ENCODE measurements around the gene SRBD1. TPM values are rescaled to one million over a fixed set of nuclear protein-coding genes. Genes with fewer than 3 reads are reported as not detected.

The SRBD1 gene
- total RNA-seq, 3 donors from 2014 or later = 21.1 to 30.2 (median 21.9) TPM

DNA sequence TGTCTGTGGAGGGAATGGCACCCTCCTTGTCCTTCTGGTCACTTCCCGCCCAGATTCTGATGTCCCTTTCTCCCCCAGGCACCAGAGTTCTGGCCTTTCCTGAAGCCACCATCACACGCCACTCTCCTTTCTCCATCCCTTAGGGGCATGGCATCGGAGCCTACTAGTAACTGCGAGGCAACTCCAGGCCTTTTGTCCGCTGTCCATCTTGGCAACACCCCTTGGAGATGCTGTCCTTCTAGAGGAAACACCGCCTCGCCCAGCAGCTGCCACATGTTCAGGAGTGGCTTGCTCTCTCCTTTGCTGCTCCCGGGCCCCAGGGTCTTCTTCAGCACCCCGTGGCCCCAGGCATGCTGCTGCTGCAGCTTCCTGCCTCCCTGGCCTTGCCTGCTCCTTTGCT, 267.0 kb downstream of the SRBD1 start:
- Histone ChIP-seq H3K4me1 (no peaks in the 10 kb centered on the region), H3K36me3 (no peaks in the 10 kb centered on the region), H3K9me3 (no peaks in the 10 kb centered on the region), H3K27ac (no peak overlapping the region), H3K27me3 (no peaks in the 10 kb centered on the region), H3K4me3 (no peak overlapping the region)
- TF ChIP-seq, protein P1, sequence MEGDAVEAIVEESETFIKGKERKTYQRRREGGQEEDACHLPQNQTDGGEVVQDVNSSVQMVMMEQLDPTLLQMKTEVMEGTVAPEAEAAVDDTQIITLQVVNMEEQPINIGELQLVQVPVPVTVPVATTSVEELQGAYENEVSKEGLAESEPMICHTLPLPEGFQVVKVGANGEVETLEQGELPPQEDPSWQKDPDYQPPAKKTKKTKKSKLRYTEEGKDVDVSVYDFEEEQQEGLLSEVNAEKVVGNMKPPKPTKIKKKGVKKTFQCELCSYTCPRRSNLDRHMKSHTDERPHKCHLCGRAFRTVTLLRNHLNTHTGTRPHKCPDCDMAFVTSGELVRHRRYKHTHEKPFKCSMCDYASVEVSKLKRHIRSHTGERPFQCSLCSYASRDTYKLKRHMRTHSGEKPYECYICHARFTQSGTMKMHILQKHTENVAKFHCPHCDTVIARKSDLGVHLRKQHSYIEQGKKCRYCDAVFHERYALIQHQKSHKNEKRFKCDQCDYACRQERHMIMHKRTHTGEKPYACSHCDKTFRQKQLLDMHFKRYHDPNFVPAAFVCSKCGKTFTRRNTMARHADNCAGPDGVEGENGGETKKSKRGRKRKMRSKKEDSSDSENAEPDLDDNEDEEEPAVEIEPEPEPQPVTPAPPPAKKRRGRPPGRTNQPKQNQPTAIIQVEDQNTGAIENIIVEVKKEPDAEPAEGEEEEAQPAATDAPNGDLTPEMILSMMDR (IDR thresholded peaks at IDR 0.05) = no peak
- no peak for TF ChIP-seq POLR2AphosphoS5 (IDR thresholded peaks at IDR 0.05)
- TF ChIP-seq POLR2A (IDR thresholded peaks at IDR 0.05) = no peak
- intact Hi-C loops (cut with DNase I; ENCODE audit: low total_unique reads) = no loop called here
- no peak for DNase-seq (ENCODE audit: low spot score in 2 of 2)

DNA sequence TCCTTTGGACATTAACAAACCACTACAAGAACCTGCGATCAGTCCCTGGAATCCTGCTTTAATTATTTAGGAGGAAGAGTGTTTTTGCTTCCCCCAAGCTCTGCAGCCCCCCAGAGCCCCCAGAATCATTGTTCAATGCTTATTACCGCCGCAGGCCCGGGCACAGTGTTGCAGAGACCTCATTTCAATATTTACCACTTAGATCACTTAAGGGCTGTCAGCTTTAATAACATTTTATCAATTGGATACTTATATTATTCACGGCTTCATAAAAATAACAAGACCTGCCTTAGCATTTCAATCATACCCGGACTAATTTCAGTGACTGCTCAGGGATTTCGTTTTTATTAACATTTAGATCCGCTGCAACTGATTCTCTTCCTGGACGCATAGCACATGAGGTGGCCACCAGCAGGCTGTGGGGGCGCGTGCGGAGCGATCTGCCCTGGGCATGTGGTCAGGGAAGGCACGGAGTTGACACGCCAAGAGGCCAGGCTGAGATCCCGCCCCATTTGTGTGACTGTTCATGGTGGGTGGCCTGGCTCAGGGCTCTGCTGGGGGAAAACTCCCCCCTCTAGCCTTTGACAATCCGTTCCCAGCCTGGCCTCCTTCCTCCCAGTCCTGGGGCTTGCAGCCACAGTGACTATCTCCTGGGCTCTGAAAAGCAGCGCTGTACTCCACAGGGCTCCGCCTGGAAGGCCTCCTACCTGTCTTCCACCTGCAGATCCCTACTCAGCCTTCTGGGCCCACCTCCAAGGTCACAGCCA, 267.6 kb downstream of the SRBD1 start:
- Histone ChIP-seq H3K4me1 (no peaks in the 10 kb centered on the region), H3K4me3 (no peak overlapping the region), H3K27ac (no peak overlapping the region), H3K27me3 (no peaks in the 10 kb centered on the region), H3K9me3 (no peaks in the 10 kb centered on the region), H3K36me3 (no peaks in the 10 kb centered on the region)
- no peak for DNase-seq (ENCODE audit: low spot score in 2 of 2)
- intact Hi-C loops (cut with DNase I; ENCODE audit: low total_unique reads) = no loop called here
- no peak for TF ChIP-seq POLR2AphosphoS5 (IDR thresholded peaks at IDR 0.05)
- TF ChIP-seq POLR2A (IDR thresholded peaks at IDR 0.05) = no peak

DNA sequence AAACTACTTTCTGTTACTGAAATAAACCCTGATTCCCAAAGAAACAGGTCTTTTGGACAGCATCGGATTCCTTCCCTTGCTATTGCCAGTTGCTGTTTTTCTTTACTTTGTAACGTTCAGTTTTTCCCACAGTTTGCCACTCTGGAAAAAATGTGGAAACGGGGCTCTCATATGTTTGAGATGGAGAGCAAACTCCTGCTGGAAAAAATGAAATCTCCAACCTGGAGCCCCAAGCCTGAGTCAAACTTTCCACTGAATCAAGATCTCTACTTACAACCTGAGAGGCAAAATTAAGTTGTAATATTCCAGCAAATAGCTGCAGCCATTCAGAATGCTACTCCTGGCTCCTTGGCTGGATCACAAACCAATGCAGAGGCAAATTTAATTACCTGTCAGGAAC, 270.7 kb downstream of the SRBD1 start:
- DNase-seq (ENCODE audit: low spot score in 2 of 2) = no peak
- no peaks in the 10 kb centered on the region for H3K27me3 ChIP-seq
- no peak overlapping the region for H3K27ac ChIP-seq
- no peaks in the 10 kb centered on the region for H3K9me3 ChIP-seq
- intact Hi-C loops (cut with DNase I; ENCODE audit: low total_unique reads) = no loop called here
- TF ChIP-seq POLR2A (IDR thresholded peaks at IDR 0.05) (no peak), POLR2AphosphoS5 (IDR thresholded peaks at IDR 0.05) (no peak)
- TF ChIP-seq, protein P1 (IDR thresholded peaks at IDR 0.05) = no peak
- no peaks in the 10 kb centered on the region for H3K4me1 ChIP-seq
- no peaks in the 10 kb centered on the region for H3K36me3 ChIP-seq
- no peak overlapping the region for H3K4me3 ChIP-seq

DNA sequence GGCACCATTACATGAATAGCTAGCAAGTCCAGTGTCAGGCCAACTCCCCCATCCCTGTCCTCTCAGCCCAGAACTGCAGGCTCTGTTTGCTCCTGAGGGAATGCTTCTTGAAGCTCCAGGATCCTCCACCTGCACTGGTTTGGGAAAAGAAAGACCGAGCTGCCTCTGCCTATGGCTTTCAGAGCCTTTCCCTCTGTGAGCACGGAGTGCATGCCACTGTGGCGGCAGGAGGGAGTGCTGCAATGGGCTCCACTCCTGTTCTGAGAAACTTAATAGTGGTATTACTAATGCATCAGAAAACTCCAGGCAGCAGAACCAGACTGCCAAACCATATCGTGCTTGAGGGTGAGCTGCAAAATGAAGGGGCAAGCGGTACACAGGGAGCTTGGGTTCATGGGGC, 271.8 kb downstream of the SRBD1 start:
- H3K4me3 ChIP-seq = no peak overlapping the region
- intact Hi-C loops (cut with DNase I; ENCODE audit: low total_unique reads) = no loop called here
- no peaks in the 10 kb centered on the region for H3K4me1 ChIP-seq
- H3K27me3 ChIP-seq = no peaks in the 10 kb centered on the region
- H3K9me3 ChIP-seq = no peaks in the 10 kb centered on the region
- H3K27ac ChIP-seq = no peak overlapping the region
- H3K36me3 ChIP-seq = no peaks in the 10 kb centered on the region
- DNase-seq (ENCODE audit: low spot score in 2 of 2) = no peak
- TF ChIP-seq, protein P1 (IDR thresholded peaks at IDR 0.05) = no peak
- TF ChIP-seq POLR2A (IDR thresholded peaks at IDR 0.05) (no peak), POLR2AphosphoS5 (IDR thresholded peaks at IDR 0.05) (no peak)

Other genes starting within 250 kb of the SRBD1 start
- gene PRKCE, start 40.4 kb upstream of the SRBD1 start, total RNA-seq = 10 to 100 TPM; 20.6 to 34.0 (median 23.6) TPM

Measured in breast epithelium (tissue), 4 donors.